DMS79 (cell line): Measurements from ENCODE around the gene TEKT3.

Source experiments
- DNase-seq: peaks from one replicate; lab custom pipeline; 2025; lab: John Stamatoyannopoulos, UW

The TEKT3 gene

DNA sequence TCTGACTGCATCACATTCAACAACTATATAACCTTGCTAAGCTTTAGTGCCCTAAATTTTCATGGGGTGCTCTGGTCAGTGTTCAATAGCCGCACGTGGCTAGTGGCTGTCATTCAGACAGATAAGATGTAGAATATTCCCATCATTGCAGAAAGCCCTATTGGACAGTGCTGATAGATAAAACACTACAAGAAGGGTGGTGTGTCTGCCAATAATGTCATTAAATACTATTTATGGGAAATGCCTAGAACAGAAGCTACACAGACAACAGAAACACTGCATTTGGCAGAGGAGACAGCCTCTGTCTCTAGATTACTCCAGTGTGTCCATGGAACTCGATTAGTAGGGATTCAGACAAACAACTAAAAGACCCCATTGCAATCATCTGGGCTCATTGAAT is 47.8 kb downstream of the TEKT3 start:
- DNase-seq, result no peak

DNA sequence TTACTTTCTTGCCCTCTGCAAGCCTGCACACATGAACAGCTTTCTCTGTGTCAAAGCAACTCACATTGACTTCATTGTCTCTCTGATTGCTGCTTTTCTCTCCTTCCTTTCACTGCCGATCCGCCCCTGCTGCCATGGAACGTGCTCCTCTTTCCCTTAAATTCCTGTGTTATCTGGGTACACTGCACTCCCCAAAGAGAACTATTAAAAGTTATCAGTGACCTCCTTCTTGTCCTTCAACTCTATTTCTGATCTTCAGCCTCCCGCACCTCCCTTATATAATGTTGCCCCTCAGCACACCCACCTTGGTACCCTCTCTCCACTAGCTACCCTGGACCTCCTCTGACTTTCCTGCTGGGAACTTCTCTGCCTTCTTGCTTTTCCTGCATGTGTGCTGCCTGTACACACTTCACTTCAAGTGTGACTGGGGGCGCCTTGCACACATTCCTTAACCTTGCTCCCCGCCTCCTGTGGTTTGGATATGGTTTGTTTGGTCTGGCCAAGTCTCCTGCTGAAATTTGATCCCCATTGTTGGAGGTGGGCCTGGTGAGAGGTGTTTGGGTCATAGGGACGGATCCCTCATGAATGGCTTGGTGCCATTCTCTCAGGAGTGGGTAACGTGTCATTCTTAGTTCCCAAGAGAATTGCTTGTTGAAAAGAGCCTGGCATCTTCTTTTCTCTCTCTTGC is 49.6 kb downstream of the TEKT3 start:
- no peak for DNase-seq

DNA sequence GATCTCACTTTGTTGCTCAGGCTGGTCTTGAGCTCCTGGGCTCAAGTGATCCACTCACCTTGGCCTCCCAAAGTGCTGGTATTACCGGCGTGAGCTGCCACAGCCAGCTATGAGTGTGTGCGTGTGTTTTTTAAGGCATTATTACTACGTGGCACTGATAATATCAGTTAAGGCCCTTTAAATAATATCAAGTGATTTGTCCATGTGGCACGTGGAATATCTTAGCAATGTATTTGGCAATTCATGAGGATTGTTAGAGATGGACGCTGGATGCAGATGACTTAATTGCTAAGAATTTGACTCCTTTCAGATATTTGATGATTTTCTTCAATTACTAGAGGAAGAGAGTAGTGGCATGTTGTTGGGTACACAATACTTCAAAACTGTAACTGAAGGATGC is 50.8 kb downstream of the TEKT3 start:
- DNase-seq, result no peak

DNA sequence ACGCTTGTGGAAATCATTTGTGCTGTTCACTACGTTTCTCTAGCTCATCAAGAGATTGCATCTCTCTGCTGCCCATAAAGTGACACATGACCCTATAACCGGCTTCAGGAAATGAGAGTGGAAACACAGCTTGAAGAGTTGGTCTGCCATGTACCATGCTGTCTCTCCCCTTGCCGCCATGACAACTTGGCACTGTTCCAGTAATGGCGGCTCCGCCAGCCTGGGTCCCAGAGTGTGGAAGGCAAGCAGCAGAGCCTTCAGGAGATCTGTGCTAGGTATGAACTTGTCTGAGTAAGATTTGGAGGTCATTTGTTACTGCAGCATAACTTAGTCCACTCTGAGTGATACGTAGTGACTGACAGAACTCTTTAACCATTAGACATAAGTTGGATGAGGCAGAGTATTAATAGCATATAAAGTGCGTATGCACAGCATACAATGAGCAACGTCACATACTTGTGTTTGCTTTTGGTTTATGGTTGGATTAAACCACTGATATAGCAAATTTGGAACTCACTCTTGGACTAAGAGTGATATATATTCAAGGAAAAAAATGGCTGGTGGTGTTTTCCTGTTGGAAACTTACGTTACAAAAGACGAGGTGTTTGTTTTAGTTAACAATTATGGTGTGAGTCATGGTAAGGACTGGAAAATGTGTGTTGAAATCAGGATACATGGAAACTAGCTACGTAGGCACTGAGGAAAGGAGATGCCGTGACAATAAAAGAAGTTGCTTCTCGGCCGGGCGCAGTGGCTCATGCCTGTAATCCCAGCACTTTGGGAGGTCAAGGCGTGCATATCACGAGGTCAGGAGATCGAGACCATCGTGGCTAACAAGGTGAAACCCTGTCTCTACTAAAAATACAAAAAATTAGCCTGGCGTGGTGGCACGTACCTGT is 51.9 kb downstream of the TEKT3 start:
- DNase-seq, result no peak

DNA sequence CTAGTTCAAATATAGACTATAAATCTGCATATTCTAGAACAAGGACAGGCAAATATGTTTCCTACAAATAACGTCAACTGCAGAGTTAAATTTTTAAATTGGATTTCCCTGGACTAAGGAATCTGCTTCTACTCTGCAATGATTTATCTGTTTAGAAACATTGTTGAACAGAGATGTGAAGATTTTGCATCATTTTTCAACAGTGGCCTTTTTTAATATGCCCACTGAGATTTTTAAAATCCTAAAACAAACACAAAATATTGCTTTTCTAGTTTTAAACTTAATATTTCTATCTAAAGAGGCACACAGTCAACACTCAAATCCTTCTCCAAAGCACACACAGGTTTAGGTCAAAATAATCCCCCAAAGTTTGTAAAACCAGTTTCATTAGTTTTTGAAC is 52.5 kb downstream of the TEKT3 start:
- no peak for DNase-seq

DNA sequence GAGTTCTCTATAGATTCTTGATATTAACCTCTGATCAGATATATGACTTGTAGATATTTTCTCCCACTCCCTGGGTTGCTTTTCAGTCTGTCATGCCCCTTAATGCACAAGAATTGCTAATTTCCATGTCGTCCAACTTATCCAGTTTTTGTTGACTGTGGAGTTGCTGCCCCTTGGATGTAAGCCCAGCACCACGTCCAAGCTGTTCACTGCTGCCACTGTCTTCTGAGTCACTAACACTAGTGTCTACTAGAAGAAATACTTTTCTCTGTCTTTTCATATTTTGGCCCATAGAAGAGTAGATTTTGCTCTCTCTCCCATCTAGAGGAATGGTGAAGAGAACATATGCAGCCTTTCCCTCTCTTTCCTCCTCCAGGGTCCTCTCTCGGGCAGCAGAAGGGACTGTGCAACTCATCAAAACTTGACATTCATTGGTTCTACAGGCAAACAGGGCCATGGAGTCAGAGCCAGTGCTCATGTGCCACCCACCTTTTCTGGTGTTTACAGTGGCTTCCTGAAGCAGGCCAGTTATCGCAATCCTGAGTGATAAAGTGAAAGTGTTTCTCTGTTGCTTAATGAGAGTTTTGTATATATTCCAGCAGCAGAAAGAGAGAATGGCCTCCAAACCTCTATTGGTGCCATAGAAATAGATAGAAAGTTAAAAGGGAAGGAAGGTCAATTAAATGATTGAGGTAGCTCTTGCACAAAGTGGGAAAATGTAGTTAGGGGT is 53.7 kb downstream of the TEKT3 start:
- DNase-seq, result no peak

DNA sequence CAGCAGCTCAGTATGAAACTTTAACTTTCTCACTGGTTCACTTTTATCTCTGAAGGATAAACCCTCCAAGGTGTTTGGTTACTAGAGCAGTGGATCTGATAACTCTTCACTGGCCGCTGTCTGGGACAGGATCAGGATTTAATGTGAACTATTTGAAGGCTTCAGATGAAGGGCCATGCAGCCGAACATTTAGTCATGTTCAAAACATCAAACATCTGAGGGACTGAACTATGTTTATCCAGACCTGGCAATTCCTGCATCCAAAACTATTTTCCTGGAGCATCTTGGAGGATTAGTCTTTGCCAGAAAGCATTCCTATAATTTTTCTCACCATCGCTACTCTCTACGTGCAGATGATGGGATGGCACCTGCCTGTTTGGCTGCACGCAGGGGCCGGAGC is 55.9 kb downstream of the TEKT3 start:
- DNase-seq, result no peak

DNA sequence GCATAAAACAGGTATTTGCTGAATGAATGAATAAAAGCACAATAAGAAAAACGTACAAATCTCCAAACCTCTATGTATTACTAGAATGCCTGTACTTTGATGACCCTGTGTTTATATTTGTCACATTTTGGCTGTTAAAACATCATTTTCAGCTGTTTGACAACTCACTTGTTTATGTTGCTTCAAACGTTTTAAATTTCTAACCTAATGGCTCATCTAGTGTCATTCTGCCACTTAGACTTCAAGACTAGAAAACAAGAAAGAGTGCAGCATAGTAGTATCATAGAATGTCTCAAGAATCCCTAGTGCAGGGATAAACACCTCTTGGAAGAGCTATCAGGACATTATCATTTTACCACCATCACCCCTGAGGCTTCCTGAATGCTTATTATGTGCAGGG is 56.9 kb downstream of the TEKT3 start:
- no peak for DNase-seq

DNA sequence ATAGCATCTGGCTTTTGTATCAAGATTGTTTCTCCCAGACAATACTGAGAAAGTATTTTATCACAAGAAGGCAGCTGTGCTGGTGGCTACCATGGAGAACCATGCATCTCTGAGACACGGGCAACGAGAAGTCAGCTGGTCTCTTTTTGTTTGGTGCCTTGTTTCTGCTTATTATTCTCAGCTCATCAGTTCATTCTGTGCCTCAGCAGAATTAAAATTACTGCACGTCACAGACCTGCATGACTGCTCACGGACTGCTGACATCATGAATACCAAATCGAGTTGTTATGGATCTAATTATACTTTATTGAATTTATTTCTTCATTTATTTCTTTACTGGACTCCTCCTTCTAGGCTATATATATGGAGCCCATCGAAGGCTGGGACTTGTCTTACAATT is 57.3 kb downstream of the TEKT3 start:
- DNase-seq, result no peak

DNA sequence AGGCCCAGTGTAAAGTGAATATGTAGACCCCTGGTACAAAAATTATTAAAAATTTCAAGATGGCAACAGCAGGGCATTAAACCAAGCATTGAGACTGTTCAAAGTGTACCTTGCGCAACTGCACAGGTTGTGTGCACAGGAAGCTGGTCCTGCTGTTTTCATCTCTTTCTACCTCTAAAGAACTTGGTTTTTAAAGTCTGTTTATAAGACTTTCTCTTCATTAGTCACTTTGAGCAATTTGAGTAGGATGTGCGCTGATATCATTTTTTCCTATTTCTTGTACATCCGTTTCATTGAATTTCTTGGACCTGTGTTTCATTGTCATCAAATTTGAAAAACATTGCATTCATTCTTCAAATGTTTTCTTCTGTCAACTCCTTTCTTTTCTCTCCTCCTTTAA is 59.5 kb downstream of the TEKT3 start:
- no peak for DNase-seq

DNA sequence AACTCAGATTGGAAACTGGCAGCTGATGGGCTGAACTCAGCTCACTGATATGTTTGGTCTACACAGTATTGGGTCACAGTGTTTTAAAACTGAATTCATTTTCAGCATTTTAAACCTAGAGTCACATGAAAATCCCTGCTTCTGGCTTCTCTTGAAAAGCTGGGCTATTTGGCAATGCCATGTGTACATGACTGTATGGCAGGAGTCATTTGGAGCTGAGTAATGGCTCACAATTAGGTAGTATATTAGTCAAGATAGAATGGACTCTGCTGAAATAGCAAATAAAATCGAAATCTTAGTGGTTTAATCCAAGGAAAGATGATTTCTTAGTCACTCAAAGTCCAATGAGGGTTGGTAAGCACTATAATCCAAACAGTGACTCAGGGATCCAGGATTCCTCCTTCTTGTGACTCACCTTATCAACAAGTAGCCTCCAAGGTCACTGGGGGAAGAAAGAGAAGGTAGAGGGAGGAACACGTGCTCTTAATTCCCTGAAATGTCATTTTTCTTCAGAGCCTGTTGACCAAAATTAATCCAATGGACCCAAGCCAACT is 62.4 kb downstream of the TEKT3 start:
- no peak for DNase-seq

DNA sequence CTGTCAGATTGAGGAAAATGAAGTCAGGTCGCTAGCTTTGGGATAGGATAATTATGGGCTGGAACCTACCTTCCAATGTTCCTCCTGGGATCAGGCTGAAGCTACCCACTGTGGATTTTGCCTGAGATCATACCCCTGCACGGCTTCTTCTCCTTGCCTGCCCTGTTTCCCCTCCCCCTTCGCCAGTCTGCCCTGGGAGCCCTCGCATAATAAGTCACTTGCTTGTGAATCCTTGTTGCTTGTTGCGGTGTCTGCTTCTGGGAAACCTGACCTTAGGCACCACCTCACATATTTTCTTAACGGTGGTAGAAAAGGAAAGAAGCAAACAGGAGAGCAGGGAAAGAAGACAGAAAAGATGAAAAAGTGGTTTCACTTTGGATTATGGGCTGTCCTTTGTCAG is 63.0 kb downstream of the TEKT3 start:
- no peak for DNase-seq

DNA sequence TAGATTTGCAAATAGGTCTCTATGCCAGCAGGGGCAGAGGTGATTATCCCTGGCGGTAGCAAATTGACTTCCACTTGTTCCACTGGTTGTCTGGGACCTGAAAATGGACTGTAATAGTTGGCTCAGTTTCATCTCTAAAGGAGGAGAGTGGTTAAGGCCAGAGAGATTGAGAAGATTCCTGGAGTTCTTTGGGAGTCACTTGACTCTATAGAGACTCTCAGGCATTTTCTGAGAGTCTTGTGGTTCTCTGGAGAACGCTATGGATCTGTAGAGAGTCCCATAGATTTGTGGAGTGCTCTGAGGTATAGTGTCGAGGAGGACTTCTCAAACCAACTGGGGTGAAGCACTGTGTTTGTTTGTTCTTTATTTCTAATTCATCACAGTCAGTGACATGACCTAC is 67.4 kb downstream of the TEKT3 start:
- DNase-seq, result no peak

DNA sequence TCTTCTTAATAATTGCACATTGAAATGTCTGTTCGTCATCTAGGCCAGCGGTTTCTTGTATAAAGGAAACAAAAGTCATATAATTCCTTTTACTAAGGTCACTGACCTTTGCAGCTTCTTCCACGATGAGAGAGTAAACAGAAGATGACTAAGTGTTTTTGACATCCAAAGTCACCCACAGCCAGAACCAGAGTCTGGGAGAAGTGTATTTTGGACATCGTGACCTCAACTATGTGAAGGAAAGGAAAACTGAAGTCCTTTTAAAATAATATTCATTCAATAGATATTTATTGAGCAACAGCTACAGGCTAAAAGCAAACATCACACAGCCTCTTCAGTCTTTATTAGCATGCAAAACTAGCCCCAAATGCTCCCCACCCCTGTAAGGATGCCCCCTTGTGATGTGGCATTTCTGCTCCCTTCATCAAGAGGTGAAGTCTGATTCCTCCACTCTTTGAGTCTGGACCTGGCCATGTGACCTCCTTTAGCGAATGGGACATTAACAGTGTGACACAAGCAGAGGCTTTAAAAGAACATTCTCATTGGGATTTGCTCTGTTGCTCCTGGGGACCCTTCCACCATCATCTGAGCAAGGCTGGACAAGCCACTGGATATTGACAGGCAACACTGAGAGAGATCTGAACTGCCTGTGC is 68.1 kb downstream of the TEKT3 start:
- no peak for DNase-seq

DNA sequence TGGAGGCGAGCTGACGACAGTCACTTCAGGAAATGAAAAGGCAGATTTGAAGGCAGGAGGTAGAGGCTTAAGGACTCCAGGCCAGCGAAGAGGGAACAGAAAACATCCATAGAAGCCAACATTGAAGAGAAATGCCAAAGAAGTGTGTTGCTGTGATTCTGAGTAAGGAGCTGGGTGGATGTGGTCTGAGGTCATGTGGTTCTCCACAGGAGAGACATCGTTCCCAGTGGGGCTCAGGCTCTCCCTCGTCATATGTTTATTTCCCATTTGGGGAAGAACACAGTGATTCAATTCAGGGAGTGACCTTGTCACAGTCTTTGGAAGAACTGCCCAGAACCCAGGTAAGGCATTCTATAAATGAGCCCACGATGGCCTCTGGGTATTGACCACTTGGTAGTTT is 69.7 kb downstream of the TEKT3 start:
- DNase-seq, result no peak

DNA sequence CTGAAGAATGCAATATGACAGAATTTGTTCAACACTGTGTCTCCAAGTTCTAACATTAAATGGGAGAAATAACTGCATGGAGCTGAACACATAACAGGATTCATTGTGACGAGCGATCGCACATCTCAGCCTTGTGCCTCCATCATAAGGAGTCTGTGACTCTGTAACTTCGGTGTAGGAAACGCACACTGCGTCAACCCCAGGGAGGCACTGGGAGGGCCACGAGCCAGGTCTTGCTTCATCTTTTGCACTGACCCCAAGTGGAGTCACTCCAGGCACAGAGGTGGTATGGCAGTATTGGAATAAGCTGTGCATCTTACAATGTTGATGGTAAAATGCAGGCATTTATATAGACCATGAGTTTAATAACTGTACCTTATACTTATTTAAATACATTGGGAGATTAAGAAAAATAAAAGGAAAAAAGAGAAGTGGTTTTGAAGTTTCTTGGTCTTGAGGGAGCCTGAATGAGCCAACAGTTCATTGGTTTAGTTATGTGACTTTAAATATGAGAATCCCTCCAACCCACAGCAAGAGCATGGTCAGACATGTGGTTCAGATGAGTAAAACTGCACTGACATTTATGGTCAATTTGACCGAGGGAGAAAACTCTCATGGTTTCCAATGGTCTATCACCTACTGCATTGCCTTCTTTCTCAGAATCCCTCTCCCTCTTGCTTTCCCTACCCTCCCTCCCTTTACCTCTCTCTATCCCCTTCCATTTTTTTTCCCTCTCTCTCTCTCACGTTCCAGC is 70.6 kb downstream of the TEKT3 start:
- no peak for DNase-seq

DNA sequence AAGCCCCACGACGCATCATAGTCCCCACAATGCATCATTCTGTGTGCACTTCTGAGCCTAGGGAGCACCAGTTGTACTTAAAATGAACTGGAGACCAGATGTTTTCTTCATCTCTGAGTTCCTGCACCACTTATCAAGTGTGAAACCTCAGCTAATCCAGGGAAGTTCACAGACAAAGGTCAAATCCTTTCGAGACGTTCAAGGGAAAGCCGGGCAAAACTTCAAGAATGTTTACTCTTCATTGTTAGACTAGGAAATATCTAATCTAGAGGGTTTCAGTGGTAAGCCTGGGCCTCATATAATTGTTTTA is 71.7 kb downstream of the TEKT3 start:
- DNase-seq, result no peak

DNA sequence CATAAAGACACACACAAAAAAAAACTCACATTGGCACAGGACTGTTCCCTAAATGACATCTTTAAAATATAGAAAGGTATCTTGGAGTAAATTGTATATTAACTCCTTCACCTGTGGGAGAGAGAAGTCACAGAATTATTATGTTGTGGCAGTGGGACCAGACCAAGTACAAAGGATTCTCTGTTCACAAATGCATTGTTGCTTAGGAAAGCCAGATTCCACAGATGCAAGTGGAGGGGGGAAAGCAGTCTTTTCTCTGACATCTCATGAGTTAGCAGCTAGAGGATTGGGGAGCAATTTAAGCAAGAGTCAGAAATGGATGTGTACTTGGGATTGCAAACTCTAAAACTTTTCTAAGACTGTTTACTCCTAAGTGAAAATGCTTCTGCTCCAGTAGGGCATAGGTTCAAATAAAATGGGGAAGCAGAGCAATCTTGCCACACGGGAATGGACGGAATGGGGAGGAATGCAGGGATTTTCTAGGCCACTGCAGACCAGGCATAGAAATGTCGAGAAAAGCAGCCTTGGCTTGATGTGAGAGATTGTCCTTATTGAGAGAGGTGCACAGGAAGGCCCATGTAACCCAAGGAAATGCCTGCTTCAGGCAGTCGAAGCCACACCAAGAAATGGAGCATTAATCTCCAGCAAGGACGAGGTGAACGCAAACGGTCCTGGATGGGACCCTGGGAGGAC is 72.2 kb downstream of the TEKT3 start:
- DNase-seq, result no peak

DNA sequence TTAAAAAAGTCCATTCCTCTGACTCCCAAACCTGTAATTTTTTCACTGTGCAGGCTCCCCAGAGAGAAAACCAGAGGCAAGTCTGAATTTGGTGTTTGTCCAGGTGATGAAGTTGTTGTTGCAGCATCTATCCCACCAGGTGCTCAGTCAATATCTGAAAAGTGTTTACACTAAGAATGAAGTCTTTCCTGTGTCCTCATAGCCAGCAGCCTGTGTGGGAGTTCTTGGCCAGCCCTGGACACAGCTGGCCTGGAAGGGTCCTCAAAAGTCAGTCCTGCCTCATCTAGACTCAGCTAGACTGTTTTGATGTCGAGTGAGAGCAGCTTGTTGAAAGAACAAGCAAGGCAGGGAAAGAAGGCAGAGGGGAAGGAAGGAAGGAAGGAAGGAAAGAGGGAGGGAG is 72.9 kb downstream of the TEKT3 start:
- no peak for DNase-seq

DNA sequence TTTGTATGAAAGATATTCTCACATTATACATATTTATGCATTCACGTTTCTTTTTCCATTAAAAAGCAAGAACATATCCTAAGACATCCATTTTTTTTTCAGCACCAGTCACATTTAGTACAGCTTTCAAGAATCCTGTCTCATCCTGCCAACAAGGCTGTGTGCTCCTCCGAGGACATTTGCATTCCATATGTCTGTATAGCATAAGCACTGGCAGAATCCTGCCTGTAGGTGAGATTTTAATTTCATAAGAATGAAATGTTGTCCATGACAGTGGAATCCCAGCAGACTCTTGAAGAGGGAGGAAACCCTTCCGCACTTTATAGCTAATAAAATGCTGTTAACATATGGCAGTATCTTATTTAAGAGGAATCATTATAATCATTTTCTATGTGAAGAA is 73.4 kb downstream of the TEKT3 start:
- DNase-seq, result no peak
